Measurements from ENCODE around the gene RRBP1. TPM values are rescaled to one million over a fixed set of nuclear protein-coding genes. Genes with fewer than 3 reads are reported as not detected.

RRBP1 gene
- total RNA-seq, 2 donors from 2014 or later, result 52.0 to 57.7 TPM

- Histone ChIP-seq H3K27me3 (no peaks in the 10 kb centered on the region), H3K4me3 (no peak overlapping the region), H3K9me3 (no peaks in the 10 kb centered on the region), H3K36me3 (no peaks in the 10 kb centered on the region), H3K4me1 (no peaks in the 10 kb centered on the region), H3K27ac (no peak overlapping the region)
- no peak for DNase-seq (ENCODE audit: low spot score)
- TF ChIP-seq, protein P1, sequence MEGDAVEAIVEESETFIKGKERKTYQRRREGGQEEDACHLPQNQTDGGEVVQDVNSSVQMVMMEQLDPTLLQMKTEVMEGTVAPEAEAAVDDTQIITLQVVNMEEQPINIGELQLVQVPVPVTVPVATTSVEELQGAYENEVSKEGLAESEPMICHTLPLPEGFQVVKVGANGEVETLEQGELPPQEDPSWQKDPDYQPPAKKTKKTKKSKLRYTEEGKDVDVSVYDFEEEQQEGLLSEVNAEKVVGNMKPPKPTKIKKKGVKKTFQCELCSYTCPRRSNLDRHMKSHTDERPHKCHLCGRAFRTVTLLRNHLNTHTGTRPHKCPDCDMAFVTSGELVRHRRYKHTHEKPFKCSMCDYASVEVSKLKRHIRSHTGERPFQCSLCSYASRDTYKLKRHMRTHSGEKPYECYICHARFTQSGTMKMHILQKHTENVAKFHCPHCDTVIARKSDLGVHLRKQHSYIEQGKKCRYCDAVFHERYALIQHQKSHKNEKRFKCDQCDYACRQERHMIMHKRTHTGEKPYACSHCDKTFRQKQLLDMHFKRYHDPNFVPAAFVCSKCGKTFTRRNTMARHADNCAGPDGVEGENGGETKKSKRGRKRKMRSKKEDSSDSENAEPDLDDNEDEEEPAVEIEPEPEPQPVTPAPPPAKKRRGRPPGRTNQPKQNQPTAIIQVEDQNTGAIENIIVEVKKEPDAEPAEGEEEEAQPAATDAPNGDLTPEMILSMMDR (IDR thresholded peaks at IDR 0.05), result no peak
Observed at GRCh38 chr20:17726902-17727301, 44.9 kb upstream of the RRBP1 start.

DNA sequence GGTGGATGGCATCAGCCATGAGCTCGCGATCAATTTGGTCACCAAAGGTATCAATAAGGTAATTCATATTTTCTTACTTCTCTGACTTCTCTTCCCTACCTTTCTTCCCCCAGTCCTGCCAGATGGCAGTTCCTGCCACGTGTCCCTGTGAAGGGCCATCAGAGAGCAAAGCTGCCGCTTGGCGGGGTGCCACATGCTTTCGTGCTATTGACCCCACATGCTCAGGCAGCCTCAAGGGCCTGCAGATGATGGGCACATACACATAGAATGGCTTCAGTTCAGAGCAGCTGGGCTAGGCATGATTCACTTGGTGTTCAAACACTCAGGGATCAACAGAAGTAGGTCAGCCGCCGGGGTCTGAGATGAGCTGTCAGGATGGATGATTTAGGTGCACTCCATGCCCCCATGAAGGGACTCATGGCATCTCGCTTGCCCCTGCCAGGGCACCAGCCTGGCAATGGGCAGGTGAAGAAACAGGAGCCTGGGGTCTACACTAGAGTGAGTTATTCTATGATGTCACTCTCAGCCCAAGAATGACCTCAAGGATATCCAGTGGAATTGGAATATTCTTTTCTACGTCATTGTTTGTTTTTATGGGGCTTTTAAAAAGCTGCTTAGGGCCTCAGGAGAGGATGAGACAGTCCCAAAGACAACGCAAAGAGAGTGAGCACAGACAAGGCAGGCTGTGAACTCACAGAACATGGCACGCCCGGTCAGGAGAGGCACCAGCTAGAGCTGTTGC lies 43.2 kb upstream of the RRBP1 start:
- no peak for DNase-seq (ENCODE audit: low spot score)
- Histone ChIP-seq H3K4me1 (no peaks in the 10 kb centered on the region), H3K27ac (no peak overlapping the region), H3K9me3 (no peaks in the 10 kb centered on the region), H3K36me3 (no peaks in the 10 kb centered on the region), H3K27me3 (no peaks in the 10 kb centered on the region), H3K4me3 (no peak overlapping the region)
- TF ChIP-seq, protein P1 (IDR thresholded peaks at IDR 0.05), result no peak

DNA sequence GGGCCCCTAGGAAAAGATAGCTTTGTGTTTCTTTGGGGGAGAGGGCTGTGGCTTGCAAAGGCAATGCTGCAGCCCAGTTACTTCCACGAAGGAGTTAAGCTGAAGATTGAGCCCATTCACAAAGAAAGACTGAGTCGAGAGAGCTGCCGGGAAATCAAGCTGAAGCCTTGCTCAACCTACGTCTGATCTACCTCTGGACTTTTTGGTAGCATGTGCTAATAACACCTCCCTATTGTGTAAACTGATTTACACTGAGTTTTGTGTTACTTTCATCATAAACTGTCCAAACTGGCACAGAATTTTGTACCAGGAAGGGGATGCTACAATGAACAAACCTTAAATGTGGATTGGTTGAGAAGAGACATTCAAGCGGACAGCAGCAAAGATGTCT lies 41.3 kb upstream of the RRBP1 start:
- H3K4me3 ChIP-seq, result no peak overlapping the region
- H3K36me3 ChIP-seq, result no peaks in the 10 kb centered on the region
- H3K9me3 ChIP-seq, result no peaks in the 10 kb centered on the region
- no peak for DNase-seq (ENCODE audit: low spot score)
- no peaks in the 10 kb centered on the region for H3K27me3 ChIP-seq
- no peaks in the 10 kb centered on the region for H3K4me1 ChIP-seq
- H3K27ac ChIP-seq, result no peak overlapping the region
- TF ChIP-seq, protein P1 (IDR thresholded peaks at IDR 0.05), result no peak

- no peak overlapping the region for H3K27ac ChIP-seq
- H3K4me3 ChIP-seq, result no peak overlapping the region
- no peaks in the 10 kb centered on the region for H3K27me3 ChIP-seq
- TF ChIP-seq, protein P1 (IDR thresholded peaks at IDR 0.05), result no peak
- H3K36me3 ChIP-seq, result no peaks in the 10 kb centered on the region
- DNase-seq (ENCODE audit: low spot score), result no peak
- H3K4me1 ChIP-seq, result no peaks in the 10 kb centered on the region
- no peaks in the 10 kb centered on the region for H3K9me3 ChIP-seq
Observed at GRCh38 chr20:17722493-17723300, 40.7 kb upstream of the RRBP1 start.

DNA sequence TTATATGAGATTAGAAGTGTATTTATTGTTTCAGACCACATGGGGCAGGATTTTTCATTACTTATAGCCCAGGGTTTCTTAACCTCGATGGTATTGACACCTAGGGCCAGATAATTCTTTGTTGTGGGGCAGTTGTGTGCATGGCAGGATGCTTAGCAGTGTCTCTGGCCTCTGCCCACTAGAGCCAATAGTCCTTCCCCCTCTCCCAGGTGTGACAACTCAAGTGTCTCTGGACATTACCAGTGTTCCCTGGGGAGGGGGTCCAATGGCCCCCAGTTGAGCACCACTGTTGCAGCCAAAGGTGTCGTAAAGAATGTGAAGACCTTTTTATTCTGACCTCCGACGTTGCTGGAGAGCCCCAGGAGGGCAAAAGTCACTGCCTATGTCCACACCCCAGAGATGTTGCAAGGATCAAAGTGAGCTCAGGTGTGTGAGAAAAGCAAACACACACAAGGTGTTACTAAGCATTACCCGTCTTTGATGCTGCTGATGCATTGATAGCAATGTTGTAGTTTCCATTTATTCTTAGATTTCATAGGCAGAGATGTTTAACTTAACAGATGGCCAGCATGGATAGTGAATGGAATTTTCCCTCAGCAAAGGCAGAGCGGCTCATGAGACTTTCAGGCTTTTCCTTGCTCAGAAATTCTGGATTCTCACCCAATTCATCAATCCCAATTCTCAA lies 39.9 kb upstream of the RRBP1 start:
- Histone ChIP-seq H3K4me3 (no peak overlapping the region), H3K27me3 (no peaks in the 10 kb centered on the region), H3K36me3 (no peaks in the 10 kb centered on the region), H3K9me3 (no peaks in the 10 kb centered on the region), H3K4me1 (no peaks in the 10 kb centered on the region), H3K27ac (no peak overlapping the region)
- TF ChIP-seq, protein P1 (IDR thresholded peaks at IDR 0.05), result peak in 1 of 2 donors; percentile 16
- no peak for DNase-seq (ENCODE audit: low spot score)

Measured in right atrium auricular region (tissue), 2 donors.